ENCODE measurements around the gene FGR.

The FGR gene

GRCh38 chr1:27648602-27649305 lies 13.8 kb upstream of the FGR start:
- no peak for DNase-seq (ENCODE audit: low read depth, low spot score)
- ChIA-PET POLR2A (no interaction called here), CTCF (interaction anchor here (1.1 to 2.8 kb wide), 12 partner anchors 8 to 352 kb away, joined by 3 to 22 read pairs (median 7); partner anchors contain the start of gene AHDC1)
- H3K4me3 ChIP-seq (ENCODE audit: low read depth, low read length) = no peak overlapping the region
- TF ChIP-seq CTCF (IDR thresholded peaks at IDR 0.05; ENCODE audit: insufficient read depth, low read length, missing control alignments) = no peak

GRCh38 chr1:27647328-27647727 lies 12.3 kb upstream of the FGR start:
- CTCF ChIA-PET = interaction anchor here (0.5 to 2.8 kb wide), 9 partner anchors 10 to 253 kb away, joined by 3 to 9 read pairs (median 5); no protein-coding TSS in a partner anchor
- TF ChIP-seq CTCF (IDR thresholded peaks at IDR 0.05; ENCODE audit: insufficient read depth, low read length, missing control alignments) = no peak
- POLR2A ChIA-PET = no interaction called here
- H3K4me3 ChIP-seq (ENCODE audit: low read depth, low read length) = no peak overlapping the region
- DNase-seq (ENCODE audit: low read depth, low spot score) = no peak

GRCh38 chr1:27646676-27647075 lies 11.7 kb upstream of the FGR start:
- DNase-seq (ENCODE audit: low read depth, low spot score) = no peak
- ChIA-PET POLR2A (no interaction called here), CTCF (interaction anchor here (0.9 to 2.8 kb wide), 8 partner anchors 10 to 348 kb away, joined by 3 to 9 read pairs (median 5); no protein-coding TSS in a partner anchor)
- no peak for TF ChIP-seq CTCF (IDR thresholded peaks at IDR 0.05; ENCODE audit: insufficient read depth, low read length, missing control alignments)
- H3K4me3 ChIP-seq (ENCODE audit: low read depth, low read length) = no peak overlapping the region

- no peak overlapping the region for H3K4me3 ChIP-seq (ENCODE audit: low read depth, low read length)
- no peak for DNase-seq (ENCODE audit: low read depth, low spot score)
- ChIA-PET CTCF (interaction anchor here (0.9 to 2.1 kb wide), 7 partner anchors 11 to 88 kb away, joined by 3 to 36 read pairs (median 7); no protein-coding TSS in a partner anchor), POLR2A (no interaction called here)
- TF ChIP-seq CTCF (IDR thresholded peaks at IDR 0.05; ENCODE audit: insufficient read depth, low read length, missing control alignments) = no peak
Observed at GRCh38 chr1:27645071-27645415, 10.1 kb upstream of the FGR start.

- H3K4me3 ChIP-seq (ENCODE audit: low read depth, low read length) = no peak overlapping the region
- no peak for DNase-seq (ENCODE audit: low read depth, low spot score)
- POLR2A ChIA-PET = no interaction called here
- TF ChIP-seq CTCF (IDR thresholded peaks at IDR 0.05; ENCODE audit: insufficient read depth, low read length, missing control alignments) = no peak
- CTCF ChIA-PET = interaction anchor here (0.7 to 2.1 kb wide), 11 partner anchors 12 to 88 kb away, joined by 3 to 36 read pairs (median 6); partner anchors contain the start of gene IFI6
Observed at GRCh38 chr1:27644369-27645070, 9.5 kb upstream of the FGR start.

All from AG04449 (cell line).